ENCODE results near the gene COX6B2.
"Not testable (repeated sequence)": the region's sequence is repeated elsewhere in the genome, so short reads cannot be mapped to it uniquely, and the experiment has no call there.

The COX6B2 gene

GRCh38 chr19:55354698-55355212 lies at the start of gene COX6B2:
Gene COX6B2 (minus strand): TSS chr19:55354719. CDS start chr19:55354521, 198 bp downstream.
- no peak for DNase-seq

GRCh38 chr19:55402509-55402908 lies 48.0 kb upstream of the COX6B2 start:
- no peak for DNase-seq

GRCh38 chr19:55401390-55401789 lies 46.9 kb upstream of the COX6B2 start:
- DNase-seq, result not testable (repeated sequence)

- no peak for DNase-seq
Measured at GRCh38 chr19:55400281-55401087, 46.0 kb upstream of the COX6B2 start.

- DNase-seq, result no peak
Measured at GRCh38 chr19:55398200-55398925, 43.8 kb upstream of the COX6B2 start.

GRCh38 chr19:55392820-55393761 lies 38.6 kb upstream of the COX6B2 start:
- DNase-seq, result no peak

- DNase-seq, result no peak
Measured at GRCh38 chr19:55391702-55392615, 37.4 kb upstream of the COX6B2 start.

GRCh38 chr19:55391191-55391670 lies 36.7 kb upstream of the COX6B2 start:
- no peak for DNase-seq

GRCh38 chr19:55390461-55390880 lies 36.0 kb upstream of the COX6B2 start:
- DNase-seq, result no peak

- no peak for DNase-seq
Measured at GRCh38 chr19:55389386-55390317, 35.1 kb upstream of the COX6B2 start.

- no peak for DNase-seq
Measured at GRCh38 chr19:55387736-55388497, 33.4 kb upstream of the COX6B2 start.

GRCh38 chr19:55386493-55386971 lies 32.0 kb upstream of the COX6B2 start:
- DNase-seq, result no peak

- DNase-seq, result peak; percentile 98
Measured at GRCh38 chr19:55385724-55386492, 31.4 kb upstream of the COX6B2 start, which contains the start of gene RPL28. Gene RPL28 (plus strand): TSS chr19:55385932. CDS start chr19:55386358, 426 bp downstream.

- peak; percentile 95 for DNase-seq
Measured at GRCh38 chr19:55384920-55385723, 30.6 kb upstream of the COX6B2 start.

GRCh38 chr19:55384131-55384919 lies 29.8 kb upstream of the COX6B2 start, which contains the start of gene TMEM238:
Gene TMEM238 (minus strand): TSS chr19:55384292. CDS start chr19:55384259, 33 bp downstream.
- DNase-seq, result peak; percentile 25
